ENCODE results near the gene DNAL1. TPM values are rescaled to one million over a fixed set of nuclear protein-coding genes. Genes with fewer than 3 reads are reported as not detected.

Gene DNAL1
- total and polyA plus RNA-seq, 10 donors = 2.2 to 15.4 (median 6.1) TPM

DNA sequence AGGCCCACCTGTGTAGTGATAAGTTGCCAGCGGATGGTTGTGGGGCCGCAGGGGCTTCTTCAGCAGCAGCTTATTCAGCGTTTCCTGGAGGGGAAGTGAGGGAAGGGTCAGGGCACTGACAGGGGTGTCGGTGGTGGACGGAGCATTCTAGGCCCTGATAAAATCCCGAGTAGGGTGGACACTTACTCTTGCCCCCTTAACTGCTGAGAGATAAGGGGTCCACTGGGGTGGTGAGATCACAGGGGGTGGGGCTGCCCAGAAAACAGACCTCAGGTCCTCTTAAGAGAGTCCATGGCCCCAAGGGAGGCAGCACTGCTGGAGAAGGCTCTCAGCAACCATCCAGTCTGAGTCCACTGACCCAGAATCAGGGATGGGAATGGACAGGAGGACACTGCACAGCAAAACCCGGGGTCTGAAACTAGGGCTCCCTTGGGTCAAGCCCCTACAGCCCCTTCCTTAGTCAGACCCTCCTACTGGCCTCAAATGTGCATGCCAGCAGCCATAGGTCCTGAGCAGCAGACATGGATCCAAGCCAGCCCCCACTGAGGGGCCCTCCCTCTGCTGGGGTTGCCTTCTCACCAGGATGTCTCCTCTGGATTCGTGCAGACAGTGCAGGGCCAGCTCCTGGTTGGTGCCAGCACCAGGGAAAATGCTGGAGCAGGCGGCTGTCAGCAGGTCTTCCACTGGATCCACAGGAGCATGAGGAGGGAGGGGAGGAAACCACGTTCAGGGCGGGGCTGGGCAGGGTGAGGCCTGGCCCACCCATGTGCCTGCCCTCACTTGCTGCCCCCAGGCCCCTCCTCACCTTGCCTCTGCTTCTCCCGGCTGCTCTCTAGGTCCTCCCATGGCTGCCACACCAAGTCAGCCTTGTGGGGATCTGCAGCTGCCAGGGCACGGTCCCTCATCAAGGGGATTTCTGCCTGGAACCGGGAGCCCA is 81.5 kb downstream of the DNAL1 start:
- 62 to 81% (median 70%) methylated on average over 11 to 14 of the region's 14 CpGs for WGBS, 5 donors
- peaks cover 7 to 100% (median 83%) of the 10 kb centered on the region in 6 donors for H3K36me3 ChIP-seq
- intact Hi-C loops (cut with DNase I; ENCODE audit: low total_unique reads) = loop anchor here (5.0 kb wide), 1 partner anchor 101 kb away; no protein-coding TSS in a partner anchor

DNA sequence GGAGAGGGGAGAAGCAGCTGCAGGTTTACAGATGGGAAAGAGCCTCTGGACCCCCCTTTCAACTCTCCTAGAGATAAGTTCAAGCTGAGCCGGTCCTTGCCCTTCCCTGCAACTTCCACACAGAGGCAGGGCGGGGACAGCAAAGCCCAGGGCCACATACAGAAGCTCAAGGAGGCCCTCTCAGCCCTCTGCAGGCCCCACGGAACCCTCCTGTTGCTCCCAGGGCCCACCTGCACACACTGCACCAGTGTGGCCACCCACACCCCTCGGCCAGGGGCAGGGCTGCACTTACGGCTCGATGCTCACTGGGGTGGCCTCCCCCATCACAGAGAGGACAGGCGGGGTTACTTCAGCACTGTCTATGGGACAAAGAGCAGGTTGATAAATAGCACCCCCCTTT is 82.4 kb downstream of the DNAL1 start:
- H3K27ac ChIP-seq = peak overlapping the region in 5 of 8 donors; percentile 72 to 82 (median 77)
- no peak for DNase-seq
- WGBS, 5 donors = 80 to 94% (median 89%) methylated on average over 1 to 7 of the region's 7 CpGs

More for the DNA sequence above, 81.5 kb downstream of the DNAL1 start:
- no peaks in the 10 kb centered on the region for H3K9me3 ChIP-seq
- TF ChIP-seq, protein P1, sequence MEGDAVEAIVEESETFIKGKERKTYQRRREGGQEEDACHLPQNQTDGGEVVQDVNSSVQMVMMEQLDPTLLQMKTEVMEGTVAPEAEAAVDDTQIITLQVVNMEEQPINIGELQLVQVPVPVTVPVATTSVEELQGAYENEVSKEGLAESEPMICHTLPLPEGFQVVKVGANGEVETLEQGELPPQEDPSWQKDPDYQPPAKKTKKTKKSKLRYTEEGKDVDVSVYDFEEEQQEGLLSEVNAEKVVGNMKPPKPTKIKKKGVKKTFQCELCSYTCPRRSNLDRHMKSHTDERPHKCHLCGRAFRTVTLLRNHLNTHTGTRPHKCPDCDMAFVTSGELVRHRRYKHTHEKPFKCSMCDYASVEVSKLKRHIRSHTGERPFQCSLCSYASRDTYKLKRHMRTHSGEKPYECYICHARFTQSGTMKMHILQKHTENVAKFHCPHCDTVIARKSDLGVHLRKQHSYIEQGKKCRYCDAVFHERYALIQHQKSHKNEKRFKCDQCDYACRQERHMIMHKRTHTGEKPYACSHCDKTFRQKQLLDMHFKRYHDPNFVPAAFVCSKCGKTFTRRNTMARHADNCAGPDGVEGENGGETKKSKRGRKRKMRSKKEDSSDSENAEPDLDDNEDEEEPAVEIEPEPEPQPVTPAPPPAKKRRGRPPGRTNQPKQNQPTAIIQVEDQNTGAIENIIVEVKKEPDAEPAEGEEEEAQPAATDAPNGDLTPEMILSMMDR (IDR thresholded peaks at IDR 0.05 in 8 of 11, conservative IDR thresholded peaks at IDR 0.05 in 3 of 11) = no peak
- TF ChIP-seq POLR2AphosphoS5 (IDR thresholded peaks at IDR 0.05) = peak in 2 of 3 donors; percentile 23 to 52
- H3K4me3 ChIP-seq = no peak overlapping the region
- H3K27me3 ChIP-seq (replicated peaks in 1 of 7) = no peaks in the 10 kb centered on the region
- H3K27ac ChIP-seq = peak overlapping the region in 6 of 8 donors; percentile 22 to 82 (median 74)
- H3K4me1 ChIP-seq = peaks cover 30 to 94% (median 74%) of the 10 kb centered on the region in 6 donors
- no peak for DNase-seq

DNA sequence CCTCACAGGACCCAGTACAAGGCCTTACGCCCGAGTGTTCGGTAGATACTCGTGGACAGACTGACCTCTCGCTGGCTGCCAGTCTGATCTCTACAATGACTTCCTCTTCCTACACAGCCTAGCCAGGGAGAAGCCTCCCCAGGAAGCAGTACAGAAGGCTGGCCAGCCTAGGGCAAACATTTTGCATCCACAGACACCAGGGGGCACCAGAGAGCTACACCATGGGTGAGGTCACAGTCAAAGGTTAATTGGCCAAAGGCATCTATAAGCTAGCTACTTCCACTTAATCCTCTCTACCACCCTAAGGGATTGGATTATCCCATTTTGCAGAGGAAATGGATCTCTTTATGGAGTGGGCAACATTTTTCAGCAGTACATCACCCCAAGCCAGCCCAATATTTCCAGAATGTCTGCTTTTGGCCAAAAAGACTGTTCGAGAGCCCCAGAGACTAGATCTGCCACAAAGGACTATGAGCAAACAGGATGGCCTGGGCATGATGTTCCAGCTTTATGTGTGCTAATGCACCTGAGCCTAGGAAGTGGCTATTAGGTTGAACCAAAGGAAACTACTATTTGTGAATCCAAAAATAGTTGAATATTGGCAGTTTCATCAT is 84.0 kb downstream of the DNAL1 start:
- Histone ChIP-seq H3K4me3 (no peak overlapping the region), H3K36me3 (peaks cover 3 to 100% (median 69%) of the 10 kb centered on the region in 6 donors), H3K27ac (peak overlapping the region in 7 of 8 donors; percentile 24 to 82 (median 72)), H3K9me3 (no peaks in the 10 kb centered on the region), H3K27me3 (replicated peaks in 1 of 7) (no peaks in the 10 kb centered on the region), H3K4me1 (peaks cover 28 to 95% (median 78%) of the 10 kb centered on the region in 6 donors)
- TF ChIP-seq POLR2AphosphoS5 (IDR thresholded peaks at IDR 0.05) (peak in 2 of 3 donors; percentile 73 to 89), POLR2A (IDR thresholded peaks at IDR 0.05) (no peak)
- TF ChIP-seq, protein P1 (IDR thresholded peaks at IDR 0.05 in 8 of 11, conservative IDR thresholded peaks at IDR 0.05 in 3 of 11) = peak; percentile 92 to 99 (median 96)
- intact Hi-C loops (cut with DNase I; ENCODE audit: low total_unique reads) = loop anchor here (5.0 kb wide), 1 partner anchor 98 kb away; no protein-coding TSS in a partner anchor
- peak; percentile 94 for DNase-seq
- 21 to 29% (median 24%) methylated on average over 5 to 6 of the region's 6 CpGs for WGBS, 5 donors

More for the DNA sequence above, 82.4 kb downstream of the DNAL1 start:
- TF ChIP-seq POLR2A (IDR thresholded peaks at IDR 0.05) (no peak), POLR2AphosphoS5 (IDR thresholded peaks at IDR 0.05) (no peak)
- TF ChIP-seq, protein P1 (IDR thresholded peaks at IDR 0.05 in 8 of 11, conservative IDR thresholded peaks at IDR 0.05 in 3 of 11) = no peak
- peaks cover 30 to 98% (median 83%) of the 10 kb centered on the region in 6 donors for H3K4me1 ChIP-seq
- no peak overlapping the region for H3K4me3 ChIP-seq
- H3K27me3 ChIP-seq (replicated peaks in 1 of 7) = no peaks in the 10 kb centered on the region
- intact Hi-C loops (cut with DNase I; ENCODE audit: low total_unique reads) = loop anchor here (5.0 kb wide), 1 partner anchor 100 kb away; no protein-coding TSS in a partner anchor
- H3K9me3 ChIP-seq = no peaks in the 10 kb centered on the region
- H3K36me3 ChIP-seq = peaks cover 7 to 100% (median 75%) of the 10 kb centered on the region in 6 donors
